Measurements from ENCODE around the gene EIF4A2. TPM values are rescaled to one million over a fixed set of nuclear protein-coding genes. Genes with fewer than 3 reads are reported as not detected.

EIF4A2 gene
- total and polyA plus RNA-seq, 2 of the 13 experiments (the other 11 are each of a cell fraction or from before 2014, with no cell fraction given), result 480 to 596 TPM

DNA sequence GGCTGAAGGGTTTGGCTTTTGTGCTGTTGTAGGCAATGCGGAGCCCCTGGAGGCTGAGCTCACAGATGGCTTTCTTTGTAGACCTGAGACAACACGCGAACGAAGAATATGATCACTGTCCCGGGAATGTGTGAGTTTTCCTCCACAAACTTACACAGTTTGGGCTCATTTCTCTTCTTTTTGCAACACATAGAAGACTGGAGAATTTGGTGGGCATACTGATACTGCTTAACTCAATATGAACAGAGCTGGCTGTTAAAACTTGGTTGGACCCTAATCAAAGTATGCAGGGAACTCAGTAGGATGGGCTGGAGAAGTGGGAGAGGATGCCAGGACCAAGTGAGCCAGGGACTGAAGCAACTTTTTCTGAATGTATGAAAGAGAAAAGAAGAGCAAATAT is 35.1 kb downstream of the EIF4A2 start:
- no TSS peak for BruUV-seq (replicated peaks)
- Histone ChIP-seq H3K9ac (ENCODE audit: insufficient read depth, low read depth, low read length) (no peak overlapping the region), H3K4me3 (replicated peaks in 1 of 3; ENCODE audit: insufficient read depth in 1 of 3, low read depth in 2 of 3, low read length in 3 of 3) (no peak overlapping the region), H3K9me3 (ENCODE audit: low read length) (no peaks in the 10 kb centered on the region), H3K79me2 (ENCODE audit: insufficient read depth, low read length) (no peaks in the 10 kb centered on the region), H3K4me2 (ENCODE audit: low read depth, low read length) (peak overlapping the region; percentile 13; the same call in 1 of the 2 replicates), H2AFZ (ENCODE audit: low read length) (peak overlapping the region; percentile 43), H3K27ac (ENCODE audit: extremely low read length, insufficient read depth, low read length) (no peak overlapping the region), H4K20me1 (ENCODE audit: insufficient read depth, low read length) (no peaks in the 10 kb centered on the region), H3K36me3 (replicated peaks in 1 of 2; ENCODE audit: control insufficient read depth in 1 of 2, insufficient read depth in 2 of 2, low read length in 2 of 2) (no peaks in the 10 kb centered on the region), H3K27me3 (ENCODE audit: control insufficient read depth in 1 of 2, insufficient read depth in 2 of 2, low read length in 2 of 2) (peaks cover 0 to 18% of the 10 kb centered on the region in 2 experiments; a peak in 3 of 5 replicates), H3K4me1 (ENCODE audit: insufficient read depth, low read length) (peaks cover 31% of the 10 kb centered on the region; the same call in 1 of the 2 replicates)
- FAIRE-seq (no peak), ATAC-seq (peak; percentile 30; the same call in 2 of the 3 replicates), DNase-seq (ENCODE audit: low spot score) (no peak)
- 73% methylated on average over 5 of the region's 5 CpGs for WGBS (ENCODE audit: low lambda C conversion rate)
- POLR2A ChIA-PET, result interaction anchor here (1.2 to 1.3 kb wide), 2 partner anchors 206 to 220 kb away, joined by 3 to 4 read pairs; no protein-coding TSS in a partner anchor
- CTCF ChIA-PET (ENCODE audit: low intra/inter-chr PET ratio, low total read pairs), result no interaction called here
- in situ Hi-C loops (cut with HindIII; ENCODE audit: extremely low pct_ligation_motif_present, low pct_unique_long_range_greater_than_20kb) (loop anchor here (25.0 kb wide), 2 partner anchors 556 to 831 kb away; no protein-coding TSS in a partner anchor), intact Hi-C loops (cut with micrococcal nuclease; ENCODE audit: unreplicated experiment) (no loop called here)
- TF ChIP-seq MNT (IDR thresholded peaks at IDR 0.05) (no peak), ZNF841 (CRISPR knock-in tag; IDR thresholded peaks at IDR 0.05; ENCODE audit: borderline replicate concordance) (no peak), ZNF772 (CRISPR knock-in tag; IDR thresholded peaks at IDR 0.05) (no peak), ZNF598 (CRISPR knock-in tag; IDR thresholded peaks at IDR 0.05; ENCODE audit: borderline replicate concordance) (no peak)

DNA sequence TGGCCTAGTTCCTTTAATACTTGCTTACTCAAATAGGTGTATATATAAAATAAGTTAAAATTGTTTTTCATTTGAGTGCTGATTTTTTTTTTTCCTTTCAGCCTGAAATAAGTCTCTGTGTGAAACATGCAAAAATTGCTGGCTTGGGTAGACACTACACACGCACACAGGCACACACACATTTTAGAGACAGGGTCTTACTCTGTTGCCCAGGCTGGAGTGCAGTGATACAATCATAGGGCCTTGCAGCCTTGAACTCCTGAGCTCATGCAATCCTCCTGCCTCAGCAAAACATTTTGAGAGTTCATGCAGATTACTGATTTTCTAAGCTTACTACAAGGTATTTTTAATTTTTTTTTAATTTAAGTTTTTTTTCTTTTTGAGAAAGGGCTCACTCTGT is 35.6 kb downstream of the EIF4A2 start:
- ATAC-seq (no peak), FAIRE-seq (no peak), DNase-seq (ENCODE audit: low spot score) (no peak)
- ChIA-PET POLR2A (interaction anchor here (1.2 to 1.3 kb wide), 2 partner anchors 207 to 219 kb away, joined by 3 to 4 read pairs; no protein-coding TSS in a partner anchor), CTCF (ENCODE audit: low intra/inter-chr PET ratio, low total read pairs) (no interaction called here)
- Histone ChIP-seq H3K9ac (ENCODE audit: insufficient read depth, low read depth, low read length) (no peak overlapping the region), H4K20me1 (ENCODE audit: insufficient read depth, low read length) (no peaks in the 10 kb centered on the region), H3K4me2 (ENCODE audit: low read depth, low read length) (no peak overlapping the region), H3K4me1 (ENCODE audit: insufficient read depth, low read length) (peaks cover 32% of the 10 kb centered on the region), H2AFZ (ENCODE audit: low read length) (no peak overlapping the region), H3K4me3 (replicated peaks in 1 of 3; ENCODE audit: insufficient read depth in 1 of 3, low read depth in 2 of 3, low read length in 3 of 3) (no peak overlapping the region), H3K9me3 (ENCODE audit: low read length) (no peaks in the 10 kb centered on the region), H3K79me2 (ENCODE audit: insufficient read depth, low read length) (no peaks in the 10 kb centered on the region), H3K36me3 (replicated peaks in 1 of 2; ENCODE audit: control insufficient read depth in 1 of 2, insufficient read depth in 2 of 2, low read length in 2 of 2) (no peaks in the 10 kb centered on the region), H3K27ac (ENCODE audit: extremely low read length, insufficient read depth, low read length) (no peak overlapping the region), H3K27me3 (ENCODE audit: control insufficient read depth in 1 of 2, insufficient read depth in 2 of 2, low read length in 2 of 2) (peaks cover 0 to 20% of the 10 kb centered on the region in 2 experiments; a peak in 3 of 5 replicates)
- intact Hi-C loops (cut with micrococcal nuclease; ENCODE audit: unreplicated experiment), result no loop called here
- WGBS (ENCODE audit: low lambda C conversion rate), result 13% methylated on average over 1 of the region's 1 CpG
- peak; percentile 14; the same call in 1 of the 2 replicates for TF ChIP-seq MAFF (IDR thresholded peaks at IDR 0.05; ENCODE audit: low read depth, low read length)
- TF ChIP-seq ZNF296 (CRISPR knock-in tag; conservative IDR thresholded peaks at IDR 0.05), result no peak
- TF ChIP-seq CREBL2 (CRISPR knock-in tag; IDR thresholded peaks at IDR 0.05; ENCODE audit: borderline replicate concordance), result no peak
- peak; percentile 93 for TF ChIP-seq ZNF121 (CRISPR knock-in tag; IDR thresholded peaks at IDR 0.05)
- in situ Hi-C loops (cut with HindIII; ENCODE audit: extremely low pct_ligation_motif_present, low pct_unique_long_range_greater_than_20kb), result loop anchor here (25.0 kb wide), 2 partner anchors 557 to 832 kb away; no protein-coding TSS in a partner anchor
- BruUV-seq (replicated peaks), result no TSS peak
